UCSD-AML1 (cell line): ENCODE measurements around the gene NADK.
"Not testable (repeated sequence)": the region's sequence is repeated elsewhere in the genome, so short reads cannot be mapped to it uniquely, and the experiment has no call there.

ENCODE experiments used
- DNase-seq: peaks from one replicate; lab custom pipeline; 2025; ENCODE audit not compliant: unreplicated experiment; lab: John Stamatoyannopoulos, UW

The NADK gene

DNA sequence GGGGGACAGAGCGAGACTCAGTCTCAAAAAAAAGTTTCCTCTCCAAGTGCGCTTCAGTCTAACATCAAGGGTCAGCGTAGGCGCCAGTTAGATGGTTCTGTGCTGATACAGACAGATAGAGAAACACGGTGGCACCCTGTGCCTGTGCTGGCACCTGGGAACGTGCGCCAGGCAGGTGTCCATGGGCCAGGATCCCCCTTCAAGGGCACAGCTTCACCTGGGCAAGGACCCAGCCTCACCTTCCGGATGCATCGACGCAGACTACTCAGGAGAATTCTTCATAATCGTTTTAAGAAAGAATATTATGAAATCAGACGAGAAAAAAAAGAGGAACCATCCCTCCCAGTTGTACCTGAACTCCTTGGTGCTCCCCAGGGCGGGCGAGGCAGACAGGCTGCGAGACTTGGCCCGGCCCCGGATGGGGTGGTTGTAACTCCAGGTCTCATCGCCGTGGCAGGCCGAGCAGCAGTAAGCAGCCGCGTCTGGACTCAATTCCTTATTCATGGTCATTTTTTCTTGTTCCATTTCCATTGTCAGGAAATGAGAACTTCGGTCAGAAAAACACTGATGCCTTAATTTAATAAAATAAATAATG, 13.3 kb downstream of the NADK start:
- DNase-seq = no peak

DNA sequence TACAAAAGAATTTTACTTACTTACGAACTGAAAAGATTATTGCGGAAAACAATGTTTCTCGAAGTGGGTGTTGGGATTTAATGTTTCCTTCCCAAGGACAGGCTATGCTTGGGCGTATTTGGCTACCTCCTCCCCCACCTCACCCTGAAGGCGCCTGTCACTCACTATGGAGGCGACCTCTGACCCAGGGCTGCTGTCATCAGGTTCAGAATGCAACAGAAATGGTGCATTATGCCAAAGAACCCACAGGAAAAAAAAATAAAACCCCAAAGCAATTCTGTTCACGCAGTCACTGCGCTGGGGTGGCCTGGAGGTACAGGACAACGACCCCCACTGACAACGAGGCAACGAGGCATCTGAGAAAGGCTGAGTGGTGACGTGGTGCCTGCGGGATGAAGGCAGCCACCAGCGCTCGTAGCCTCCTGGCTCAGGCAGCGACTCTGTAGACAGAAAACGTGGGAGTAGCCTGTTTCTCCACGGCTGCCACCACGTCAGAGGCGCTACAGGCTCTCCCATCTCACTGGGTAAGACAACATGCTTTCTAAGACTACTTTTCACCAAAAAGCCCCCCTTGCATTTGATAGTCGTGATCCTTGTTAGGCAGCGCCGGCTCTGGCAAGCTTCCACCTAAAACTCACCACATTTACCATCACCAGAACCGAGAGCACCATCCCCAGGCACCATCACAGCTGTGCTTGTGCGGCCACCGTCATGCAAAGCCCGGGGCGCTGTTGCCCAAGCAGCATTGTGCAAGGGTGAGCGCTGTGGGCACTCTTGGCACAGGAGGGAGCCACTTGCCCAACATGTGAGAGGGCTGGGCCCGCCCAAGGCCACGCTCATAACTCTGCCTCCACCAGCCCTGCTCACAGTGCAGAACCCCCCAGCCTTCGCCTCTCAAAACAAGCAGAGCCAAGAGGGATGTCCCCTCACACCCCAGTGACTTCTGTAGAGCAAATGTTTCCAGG, 14.3 kb downstream of the NADK start:
- DNase-seq = no peak

- no peak for DNase-seq
Observed at GRCh38 chr1:1761504-1762376, 16.5 kb downstream of the NADK start.

GRCh38 chr1:1760715-1761114, 17.6 kb downstream of the NADK start:
- no peak for DNase-seq

- DNase-seq = no peak
Observed at GRCh38 chr1:1760345-1760650, 18.0 kb downstream of the NADK start.

DNA sequence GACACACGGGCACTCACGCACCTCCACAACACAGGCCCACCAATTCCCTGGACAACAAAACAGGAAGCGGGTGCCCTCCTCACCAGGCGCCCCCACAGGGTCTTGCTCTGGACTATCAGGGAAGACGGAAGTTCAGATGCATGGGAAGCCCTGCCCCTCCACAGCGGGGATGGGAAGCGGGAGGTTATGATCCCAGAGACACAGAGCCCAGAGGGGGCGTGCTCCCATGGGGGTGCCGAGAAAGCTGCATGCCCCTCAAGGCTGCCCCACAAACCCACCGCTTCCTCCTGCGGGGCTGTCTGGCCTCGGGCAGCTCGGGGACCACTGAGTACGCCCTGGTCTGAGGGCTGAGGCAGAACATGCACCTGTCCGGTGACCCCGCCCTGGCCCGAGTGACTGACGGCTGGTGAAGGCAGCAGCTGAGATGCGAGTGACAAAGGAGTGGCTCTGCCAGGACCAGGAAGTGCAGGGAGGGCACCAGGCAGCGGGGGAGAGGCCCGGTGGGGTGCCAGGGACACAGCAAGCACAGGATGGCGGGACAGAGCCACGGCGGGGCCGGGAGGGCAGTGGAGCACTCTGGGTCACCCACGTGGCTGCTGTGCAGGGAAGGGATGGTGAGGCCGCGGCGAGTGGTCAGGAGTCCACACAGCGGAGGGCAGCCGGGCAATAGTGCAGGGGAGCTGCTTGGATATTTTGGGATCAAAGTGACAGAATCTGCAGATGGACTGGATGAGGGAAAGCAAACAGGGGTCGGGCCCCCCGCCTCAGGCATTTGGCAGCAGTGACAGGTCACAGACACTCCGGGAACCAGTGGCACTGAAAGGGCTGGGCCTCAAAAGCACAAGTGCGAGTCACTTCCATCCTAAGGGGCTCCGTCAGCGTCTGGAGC, 18.6 kb downstream of the NADK start:
- DNase-seq = no peak

- no peak for DNase-seq
Observed at GRCh38 chr1:1758692-1759455, 19.4 kb downstream of the NADK start.

GRCh38 chr1:1758059-1758621, 20.1 kb downstream of the NADK start:
- no peak for DNase-seq

DNA sequence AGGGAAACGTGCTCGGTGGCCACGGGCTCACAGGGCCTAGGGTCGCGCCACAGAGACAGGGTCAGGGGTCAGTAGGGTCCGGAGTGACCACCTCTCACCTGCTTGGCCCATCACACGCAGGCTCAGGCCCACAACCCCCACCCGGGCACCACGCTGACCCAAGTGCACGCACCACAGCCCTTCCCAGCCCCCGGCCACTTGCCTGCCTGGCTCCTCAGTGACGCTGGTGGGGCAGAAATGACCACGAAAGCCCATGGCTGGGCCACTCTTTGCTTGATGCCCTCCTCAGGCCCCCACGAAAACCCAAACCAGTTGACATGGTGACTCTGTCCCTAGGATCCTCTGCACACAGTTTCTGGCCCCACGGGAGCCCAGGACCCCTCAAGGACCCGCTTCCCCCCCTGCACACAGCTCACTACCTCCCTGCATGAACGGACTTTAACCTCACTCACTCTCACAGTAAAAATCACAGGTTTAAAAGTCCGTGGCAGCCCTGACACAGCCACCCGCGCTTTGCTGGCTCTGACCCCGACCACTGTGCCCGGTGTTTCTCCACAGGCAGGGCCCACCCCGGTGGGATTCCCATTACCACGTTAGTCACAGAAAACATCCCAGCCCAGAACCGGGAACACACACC, 20.7 kb downstream of the NADK start:
- no peak for DNase-seq

GRCh38 chr1:1756661-1757421, 21.4 kb downstream of the NADK start:
- no peak for DNase-seq

DNA sequence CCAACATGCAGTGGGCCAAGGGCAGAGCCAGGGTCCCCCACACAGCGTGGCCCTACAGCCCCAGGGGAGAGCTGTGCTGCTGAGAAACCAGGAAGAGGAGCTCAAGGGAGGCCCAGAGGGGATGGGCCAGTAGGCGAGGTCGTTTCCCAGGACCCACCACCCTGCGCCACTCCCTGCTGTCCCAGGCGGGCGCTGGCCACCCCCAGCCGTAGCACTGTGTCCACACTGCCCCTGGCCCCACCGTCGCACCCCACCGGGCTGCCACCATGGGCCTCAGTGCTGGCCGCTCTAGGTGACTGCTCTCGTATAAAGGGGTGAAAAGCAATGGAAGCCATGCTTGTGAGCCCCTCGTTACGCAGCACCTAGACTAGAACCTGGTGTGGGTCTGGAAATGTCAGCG, 22.4 kb downstream of the NADK start:
- no peak for DNase-seq

DNA sequence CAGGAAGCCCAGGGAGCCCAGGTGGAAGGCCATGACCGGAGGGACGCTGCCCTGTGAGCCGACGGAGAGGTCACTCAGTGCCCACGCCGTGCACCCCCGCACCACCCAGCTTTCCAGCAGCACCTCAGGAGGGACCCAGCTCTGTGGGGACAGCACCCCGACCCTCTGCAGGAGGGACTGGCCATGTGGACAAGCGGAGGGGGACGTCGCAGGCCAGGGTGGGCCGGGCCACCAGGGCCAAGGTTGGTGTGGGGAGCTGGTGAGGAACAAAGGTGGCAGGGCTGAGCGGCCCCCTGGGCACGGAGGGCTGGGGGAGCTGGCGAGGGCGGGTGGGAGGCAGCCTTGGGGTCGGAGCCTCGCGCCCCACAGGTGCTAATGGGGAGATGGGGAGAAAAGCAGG, 22.8 kb downstream of the NADK start:
- DNase-seq = no peak

- DNase-seq = no peak
Observed at GRCh38 chr1:1754051-1754815, 24.0 kb downstream of the NADK start.

GRCh38 chr1:1753607-1754005, 24.7 kb downstream of the NADK start:
- no peak for DNase-seq

- no peak for DNase-seq
Observed at GRCh38 chr1:1752636-1753606, 25.3 kb downstream of the NADK start.

DNA sequence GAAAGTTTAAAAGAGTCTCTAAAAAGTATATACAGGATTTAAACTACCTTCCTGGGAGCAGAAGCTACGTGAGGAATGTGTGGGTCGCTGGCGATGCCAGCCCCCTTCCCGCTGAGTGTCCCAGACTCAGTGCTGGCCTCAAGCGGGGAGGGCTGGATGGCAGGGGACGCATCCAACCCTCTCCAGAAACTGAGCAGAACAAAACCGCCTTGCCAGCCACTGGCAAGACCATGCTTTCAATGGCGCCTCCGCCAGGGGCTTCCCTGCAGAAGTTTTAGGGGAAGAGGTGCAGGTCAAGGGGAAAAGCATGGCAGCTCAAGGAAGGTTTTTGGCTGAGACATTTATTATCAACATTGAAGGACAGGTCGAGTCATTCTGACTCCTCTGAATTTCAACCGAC, 26.1 kb downstream of the NADK start:
- DNase-seq = no peak

DNA sequence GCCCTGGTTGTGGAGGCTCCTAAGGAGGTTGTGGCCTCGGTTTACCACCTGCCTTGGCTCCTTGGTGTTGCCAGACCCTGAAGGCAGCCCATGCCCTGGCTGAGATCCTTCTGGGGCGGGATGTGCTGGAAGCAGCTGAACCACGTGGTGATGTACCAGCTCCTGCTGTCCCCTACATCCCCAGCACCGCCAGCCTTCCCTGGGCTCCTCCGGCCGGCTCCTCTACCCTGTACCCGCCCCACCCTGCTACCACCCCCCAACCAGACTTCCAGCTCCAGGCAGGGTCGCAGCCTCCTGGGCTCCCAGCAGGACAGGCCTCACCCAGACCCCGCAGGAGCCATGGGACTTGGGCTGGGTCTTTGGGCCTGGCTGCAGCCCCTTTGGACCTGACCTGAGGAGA, 28.3 kb downstream of the NADK start:
- DNase-seq = not testable (repeated sequence)
